PC-9 (cell line): ENCODE data around the gene SOCS1. TPM values are rescaled to one million over a fixed set of nuclear protein-coding genes. Genes with fewer than 3 reads are reported as not detected.

ENCODE experiments used
- BruUV-seq: library from RNA; stranded (reverse); fragments of 400-500 nt; replicated peaks from 2 replicates; lab custom pipeline; 2021; lab: Mats Ljungman, UMichigan
- CTCF ChIA-PET: fragments of 300-600 bp; sonication (Branson Sonifier 250); formaldehyde crosslinking; loops from one replicate; lab custom pipeline; 2022; ENCODE audit warnings: antibody characterized with exemption; lab: Charles Lee
- POLR2A ChIA-PET: fragments of 300-600 bp; sonication (Branson Sonifier 250); formaldehyde crosslinking; loops from one replicate; lab custom pipeline; 2022; ENCODE audit warnings: antibody characterized with exemption; ENCODE audit not compliant: unreplicated experiment; lab: Charles Lee
- DNase-seq, 2 experiments: peaks; one replicate each; pipeline versions ENCODE4 v3.0.0 to v3.0.0-alpha.2; 2015 to 2022; ENCODE audit warnings: mixed read lengths in 1 of 2
- H2AFZ ChIP-seq: fragments of 200-600 bp; sonication (generic); 2 replicates; pipeline ENCODE4 v1.8.1; 2017; ENCODE audit warnings: antibody characterized with exemption
- H3F3A ChIP-seq: fragments of 200-600 bp; sonication (generic); 2 replicates; pipeline ENCODE4 v1.8.1; 2017; ENCODE audit warnings: antibody characterized with exemption, mild to moderate bottlenecking, low read depth; ENCODE audit not compliant: insufficient read depth
- H3K27ac ChIP-seq: fragments of 200-600 bp; sonication (generic); 2 replicates; pipeline ENCODE4 v1.6.1; 2016; ENCODE audit warnings: mixed run types
- H3K27me3 ChIP-seq: fragments of 200-600 bp; sonication (generic); 2 replicates; pipeline ENCODE4 v1.6.1; 2016; ENCODE audit warnings: low read depth, mixed run types; ENCODE audit not compliant: insufficient read depth
- H3K36me3 ChIP-seq: fragments of 200-600 bp; sonication (generic); 2 replicates; pipeline ENCODE4 v1.6.1; 2016; ENCODE audit warnings: low read depth, mixed run types
- H3K4me1 ChIP-seq: fragments of 200-600 bp; sonication (generic); replicated peaks from 2 replicates; pipeline ENCODE4 v1.6.1; 2016; ENCODE audit warnings: mixed run types; ENCODE audit not compliant: insufficient read depth
- H3K4me2 ChIP-seq: fragments of 200-600 bp; sonication (generic); 2 replicates; pipeline ENCODE4 v1.6.1; 2017; ENCODE audit warnings: mixed run types
- H3K4me3 ChIP-seq: fragments of 200-600 bp; sonication (generic); 2 replicates; pipeline ENCODE4 v1.6.1; 2016; ENCODE audit warnings: mixed run types
- H3K79me2 ChIP-seq: fragments of 200-600 bp; sonication (generic); 2 replicates; pipeline ENCODE4 v1.6.1; 2017; ENCODE audit warnings: low read depth, mixed run types
- H3K9me2 ChIP-seq: fragments of 200-600 bp; sonication (generic); 2 replicates; pipeline ENCODE4 v1.8.1; 2017; ENCODE audit warnings: mild to moderate bottlenecking; ENCODE audit not compliant: insufficient read depth
- H3K9me3 ChIP-seq: fragments of 200-600 bp; sonication (generic); 2 replicates; pipeline ENCODE4 v1.8.1; 2016; ENCODE audit warnings: low read depth; ENCODE audit not compliant: insufficient read depth
- H4K20me1 ChIP-seq: fragments of 200-600 bp; sonication (generic); 2 replicates; pipeline ENCODE4 v1.8.1; 2017; ENCODE audit not compliant: insufficient read depth
- CTCF ChIP-seq: fragments of 200-600 bp; sonication (generic); conservative IDR thresholded peaks from 2 replicates; pipeline ENCODE4 v1.6.1; 2017; ENCODE audit warnings: mixed run types, antibody characterized with exemption, mild to moderate bottlenecking, moderate library complexity
- EZH2 ChIP-seq: fragments of 200-600 bp; sonication (generic); IDR thresholded peaks from 2 replicates; pipeline ENCODE4 v1.8.0; 2017; ENCODE audit warnings: antibody characterized with exemption, low read depth
- intact Hi-C: fragments of 100-400 bp; cut with micrococcal nuclease; formaldehyde crosslinking; loops from one replicate; pipeline ENCODE4 v1.10.0; 2022; ENCODE audit not compliant: unreplicated experiment
- total RNA-seq: library from RNA; stranded (reverse); gene quantifications from 2 replicates; pipeline ENCODE4 v1.2.3, GENCODE V29; 2021

SOCS1 gene
- total RNA-seq, 1 experiment from 2014 or later: 4.6 TPM

- BruUV-seq: no TSS peak
Measured at GRCh38 chr16:11232852-11233726, 22.9 kb downstream of the SOCS1 start.

DNA sequence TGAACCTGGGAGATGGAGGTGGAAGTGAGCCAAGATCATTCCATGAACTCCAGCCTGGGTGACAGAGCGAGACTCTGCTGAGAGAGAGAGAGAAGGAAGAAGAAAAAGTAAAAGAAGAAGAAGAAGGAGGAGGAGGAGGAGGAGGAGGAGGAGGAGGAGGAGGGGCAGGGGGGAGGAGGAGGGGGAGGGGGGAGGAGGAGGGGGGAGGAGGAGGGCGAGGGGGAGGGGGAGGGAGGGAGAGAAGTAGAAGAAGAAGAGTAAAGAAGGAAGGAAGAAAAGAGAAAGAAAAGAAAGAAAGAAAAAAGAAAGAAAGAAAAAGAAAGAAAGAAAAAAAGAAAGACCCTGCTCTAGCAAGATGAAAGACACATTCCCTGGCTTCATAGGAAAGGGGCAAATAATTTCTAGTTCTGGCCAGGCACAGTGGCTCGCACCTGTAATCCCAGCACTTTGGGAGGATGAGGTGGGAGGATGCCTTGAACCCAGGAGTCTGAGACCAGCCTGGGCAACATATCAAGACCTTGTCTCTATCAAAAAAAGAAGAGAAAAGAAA is 23.6 kb downstream of the SOCS1 start:
- no TSS peak for BruUV-seq
- Histone ChIP-seq H3K9me2 (no peaks in the 10 kb centered on the region), H3K27me3 (no peaks in the 10 kb centered on the region), H3K27ac (no peak overlapping the region), H4K20me1 (no peaks in the 10 kb centered on the region), H3K4me2 (no peak overlapping the region), H3K9me3 (no peaks in the 10 kb centered on the region), H3K4me3 (no peak overlapping the region), H3K4me1 (no peaks in the 10 kb centered on the region), H2AFZ (no peak overlapping the region), H3F3A (peaks cover 7% of the 10 kb centered on the region; the same call in 1 of the 2 replicates), H3K79me2 (no peaks in the 10 kb centered on the region), H3K36me3 (no peaks in the 10 kb centered on the region)
- DNase-seq: no peak
- intact Hi-C loops: no loop called here
- TF ChIP-seq EZH2: no peak
- no peak for TF ChIP-seq CTCF
- CTCF ChIA-PET: no interaction called here
- POLR2A ChIA-PET: no interaction called here

More at GRCh38 chr16:11232852-11233726, 22.9 kb downstream of the SOCS1 start:
- Histone ChIP-seq H3K27ac (no peak overlapping the region), H2AFZ (no peak overlapping the region), H3K9me3 (no peaks in the 10 kb centered on the region), H3K9me2 (no peaks in the 10 kb centered on the region), H4K20me1 (no peaks in the 10 kb centered on the region), H3K36me3 (no peaks in the 10 kb centered on the region), H3K4me1 (no peaks in the 10 kb centered on the region), H3K79me2 (no peaks in the 10 kb centered on the region), H3F3A (peaks cover 7% of the 10 kb centered on the region; the same call in 1 of the 2 replicates), H3K4me2 (no peak overlapping the region), H3K27me3 (no peaks in the 10 kb centered on the region), H3K4me3 (no peak overlapping the region)
- intact Hi-C loops: no loop called here
- CTCF ChIA-PET: no interaction called here
- TF ChIP-seq EZH2 (no peak), CTCF (no peak)
- DNase-seq: no peak
- POLR2A ChIA-PET: no interaction called here

- intact Hi-C loops: no loop called here
Measured at GRCh38 chr16:11231367-11231970, 24.5 kb downstream of the SOCS1 start.

More at GRCh38 chr16:11231367-11231970, 24.5 kb downstream of the SOCS1 start:
- no peaks in the 10 kb centered on the region for H3K9me2 ChIP-seq
- CTCF ChIA-PET: no interaction called here
- H4K20me1 ChIP-seq: no peaks in the 10 kb centered on the region
- H2AFZ ChIP-seq: no peak overlapping the region
- H3K79me2 ChIP-seq: no peaks in the 10 kb centered on the region
- peaks cover 7% of the 10 kb centered on the region; the same call in 1 of the 2 replicates for H3F3A ChIP-seq
- POLR2A ChIA-PET: no interaction called here
- no peak overlapping the region for H3K4me2 ChIP-seq
- BruUV-seq: no TSS peak
- TF ChIP-seq CTCF: no peak
- no peak for TF ChIP-seq EZH2
- H3K36me3 ChIP-seq: no peaks in the 10 kb centered on the region
- no peaks in the 10 kb centered on the region for H3K9me3 ChIP-seq
- no peak overlapping the region for H3K27ac ChIP-seq
- H3K4me3 ChIP-seq: no peak overlapping the region
- H3K4me1 ChIP-seq: no peaks in the 10 kb centered on the region
- H3K27me3 ChIP-seq: no peaks in the 10 kb centered on the region
- DNase-seq: no peak
